Measurements from ENCODE around the gene SERPINB11.
"Not testable (repeated sequence)": the region's sequence is repeated elsewhere in the genome, so short reads cannot be mapped to it uniquely, and the experiment has no call there.

SERPINB11 gene

GRCh38 chr18:63731215-63731614 lies 28.5 kb downstream of the SERPINB11 start:
- DNase-seq, result no peak

- no peak for DNase-seq
These were observed 34.1 kb downstream of the SERPINB11 start for GRCh38 chr18:63736876-63737275.

- DNase-seq, result no peak
These were observed 39.0 kb downstream of the SERPINB11 start for GRCh38 chr18:63741769-63742168.

- no peak for DNase-seq
These were observed 44.2 kb downstream of the SERPINB11 start for GRCh38 chr18:63747006-63747405.

- DNase-seq, result no peak
These were observed 46.7 kb downstream of the SERPINB11 start for GRCh38 chr18:63749489-63749888.

GRCh38 chr18:63752636-63753035 lies 49.9 kb downstream of the SERPINB11 start:
- no peak for DNase-seq

GRCh38 chr18:63753676-63754075 lies 50.9 kb downstream of the SERPINB11 start:
- DNase-seq, result no peak

- no peak for DNase-seq
These were observed 54.8 kb downstream of the SERPINB11 start for GRCh38 chr18:63757541-63757940.

GRCh38 chr18:63758615-63759240 lies 56.0 kb downstream of the SERPINB11 start:
- no peak for DNase-seq

- DNase-seq, result not testable (repeated sequence)
These were observed 57.0 kb downstream of the SERPINB11 start for GRCh38 chr18:63759786-63760185.

- DNase-seq, result no peak
These were observed 59.8 kb downstream of the SERPINB11 start for GRCh38 chr18:63762518-63762917.

GRCh38 chr18:63763831-63764600 lies 61.3 kb downstream of the SERPINB11 start:
- DNase-seq, result no peak

- DNase-seq, result no peak
These were observed 63.1 kb downstream of the SERPINB11 start for GRCh38 chr18:63765837-63766236.

Measured in T-helper 9 cell (primary cell).